HEK293T (cell line): ENCODE data around the gene MYO5B.

Experiments
- ELF4 ChIP-seq: fragments of 450-650 bp; IDR thresholded peaks from 2 replicates; pipeline ENCODE4 v1.6.1; 2017; ENCODE audit warnings: antibody characterized with exemption
- FOXA1 ChIP-seq: fragments of 450-650 bp; IDR thresholded peaks from 2 replicates; pipeline ENCODE4 v1.6.1; 2016; ENCODE audit warnings: mild to moderate bottlenecking
- FOXK2 ChIP-seq: fragments of 450-650 bp; IDR thresholded peaks from 2 replicates; pipeline ENCODE4 v1.6.1; 2016; ENCODE audit warnings: mild to moderate bottlenecking
- FOXM1 ChIP-seq: fragments of 450-650 bp; IDR thresholded peaks from 2 replicates; pipeline ENCODE4 v1.6.1; 2017; ENCODE audit warnings: mild to moderate bottlenecking, borderline replicate concordance
- LEF1 ChIP-seq: fragments of 450-650 bp; IDR thresholded peaks from 2 replicates; pipeline ENCODE4 v1.6.1; 2017; ENCODE audit warnings: mild to moderate bottlenecking, borderline replicate concordance
- SP1 ChIP-seq: fragments of 450-650 bp; IDR thresholded peaks from 2 replicates; pipeline ENCODE4 v1.6.1; 2017
- TARDBP ChIP-seq: fragments of 450-650 bp; IDR thresholded peaks from 2 replicates; pipeline ENCODE4 v1.6.1; 2016

GRCh38 chr18:49812286-49813068 lies 382.5 kb downstream of the MYO5B start:
- TF ChIP-seq FOXA1, result no peak
- no peak for TF ChIP-seq TARDBP
- no peak for TF ChIP-seq FOXM1
- no peak for TF ChIP-seq LEF1
- TF ChIP-seq FOXK2, result no peak
- TF ChIP-seq SP1, result no peak
- TF ChIP-seq ELF4, result no peak
